ACC112 (cell line): Measurements from ENCODE around the gene FAM83G.
"Not testable (repeated sequence)": the region's sequence is repeated elsewhere in the genome, so short reads cannot be mapped to it uniquely, and the experiment has no call there.

Experiments
- H2AFZ ChIP-seq: fragments of 200-600 bp; sonication (generic); one replicate; pipeline ENCODE4 v1.6.0; 2017; ENCODE audit warnings: antibody characterized with exemption, low read length; ENCODE audit not compliant: unreplicated experiment
- H3K27ac ChIP-seq: fragments of 200-600 bp; sonication (generic); 2 replicates; pipeline ENCODE4 v1.5.1; 2014; ENCODE audit warnings: low read depth, mild to moderate bottlenecking, antibody characterized with exemption, low read length, moderate library complexity
- H3K27me3 ChIP-seq: fragments of 200-600 bp; sonication (generic); 2 replicates; pipeline ENCODE4 v1.6.1; 2014; ENCODE audit warnings: mild to moderate bottlenecking, antibody characterized with exemption, low read length, moderate library complexity, mixed read lengths; ENCODE audit not compliant: insufficient read depth
- H3K36me3 ChIP-seq: fragments of 200-600 bp; sonication (generic); 2 replicates; pipeline ENCODE4 v1.6.1; 2016; ENCODE audit warnings: mild to moderate bottlenecking, antibody characterized with exemption, low read length, moderate library complexity, mixed read lengths; ENCODE audit not compliant: insufficient read depth
- H3K4me1 ChIP-seq: fragments of 200-600 bp; sonication (generic); one replicate; pipeline ENCODE4 v1.6.1; 2016; ENCODE audit warnings: low read length, mixed read lengths; ENCODE audit not compliant: insufficient read depth, unreplicated experiment, control insufficient read depth
- H3K4me3 ChIP-seq: fragments of 200-600 bp; sonication (generic); 2 replicates; pipeline ENCODE4 v1.5.1; 2014; ENCODE audit warnings: mild to moderate bottlenecking, low read depth, low read length
- H3K79me2 ChIP-seq: fragments of 200-600 bp; sonication (generic); one replicate; pipeline ENCODE4 v1.6.0; 2016; ENCODE audit warnings: low read length; ENCODE audit not compliant: control insufficient read depth, unreplicated experiment, insufficient read depth

Gene FAM83G

GRCh38 chr17:18928628-18929125 is 75.9 kb downstream of the FAM83G start:
- Histone ChIP-seq H3K27ac (no peak overlapping the region), H3K4me3 (no peak overlapping the region), H2AFZ (no peak overlapping the region), H3K36me3 (0 out of 2 replicates have a peak, but pooled peaks cover 5% of the 10 kb centered on the region), H3K27me3 (no peaks in the 10 kb centered on the region), H3K4me1 (no peaks in the 10 kb centered on the region), H3K79me2 (no peaks in the 10 kb centered on the region)

GRCh38 chr17:18925187-18925586 is 79.4 kb downstream of the FAM83G start:
- Histone ChIP-seq H2AFZ (no peak overlapping the region), H3K27me3 (no peaks in the 10 kb centered on the region), H3K4me3 (no peak overlapping the region), H3K79me2 (no peaks in the 10 kb centered on the region), H3K4me1 (peaks cover 21% of the 10 kb centered on the region), H3K36me3 (no peaks in the 10 kb centered on the region), H3K27ac (no peak overlapping the region)

GRCh38 chr17:18922596-18922995 is 82.0 kb downstream of the FAM83G start:
- not testable (repeated sequence) for H2AFZ ChIP-seq, H3K79me2 ChIP-seq, H3K27ac ChIP-seq, H3K4me3 ChIP-seq, H3K36me3 ChIP-seq, H3K27me3 ChIP-seq
- peaks cover 23% of the 10 kb centered on the region for H3K4me1 ChIP-seq

GRCh38 chr17:18921912-18922451 is 82.6 kb downstream of the FAM83G start:
- H3K36me3 ChIP-seq: peaks cover 4% of the 10 kb centered on the region; the same call in 1 of the 2 replicates
- no peaks in the 10 kb centered on the region for H3K27me3 ChIP-seq
- no peak overlapping the region for H2AFZ ChIP-seq
- H3K4me3 ChIP-seq: no peak overlapping the region
- H3K79me2 ChIP-seq: no peaks in the 10 kb centered on the region
- H3K27ac ChIP-seq: peak overlapping the region; percentile 65; the same call in 1 of the 2 replicates
- peaks cover 23% of the 10 kb centered on the region for H3K4me1 ChIP-seq

GRCh38 chr17:18921485-18921884 is 83.1 kb downstream of the FAM83G start:
- Histone ChIP-seq H3K27me3 (no peaks in the 10 kb centered on the region), H3K36me3 (peaks cover 4% of the 10 kb centered on the region; the same call in 1 of the 2 replicates), H3K27ac (peak overlapping the region; percentile 65), H3K4me1 (peaks cover 23% of the 10 kb centered on the region), H3K79me2 (no peaks in the 10 kb centered on the region), H2AFZ (no peak overlapping the region), H3K4me3 (no peak overlapping the region)

GRCh38 chr17:18920911-18921441 is 83.6 kb downstream of the FAM83G start:
- Histone ChIP-seq H3K79me2 (no peaks in the 10 kb centered on the region), H2AFZ (no peak overlapping the region), H3K36me3 (peaks cover 4% of the 10 kb centered on the region; the same call in 1 of the 2 replicates), H3K4me1 (peaks cover 23% of the 10 kb centered on the region), H3K27me3 (no peaks in the 10 kb centered on the region), H3K4me3 (peak overlapping the region; percentile 29; the same call in 1 of the 2 replicates), H3K27ac (peak overlapping the region; percentile 65)

GRCh38 chr17:18919963-18920362 is 84.6 kb downstream of the FAM83G start:
- Histone ChIP-seq H3K4me3 (no peak overlapping the region), H3K27ac (no peak overlapping the region), H3K36me3 (peaks cover 4% of the 10 kb centered on the region; the same call in 1 of the 2 replicates), H3K79me2 (no peaks in the 10 kb centered on the region), H2AFZ (no peak overlapping the region), H3K4me1 (peaks cover 23% of the 10 kb centered on the region), H3K27me3 (no peaks in the 10 kb centered on the region)
